OCI-LY3 (cell line): ENCODE results near the gene LPCAT3.

Experiments
- H2AFZ ChIP-seq: fragments of 200-600, 300-600 bp; shearing (Covaris generic); 2 replicates; pipeline ENCODE4 v1.6.0; 2014; ENCODE audit warnings: antibody characterized with exemption, low read depth, low read length
- H3K27ac ChIP-seq: fragments of 200-600, 300-600 bp; sonication (generic); 2 replicates; pipeline ENCODE4 v1.5.1; 2014; ENCODE audit warnings: mild to moderate bottlenecking, low read length, moderate library complexity, mixed read lengths
- H3K27me3 ChIP-seq: fragments of 200-600, 300-600 bp; sonication (generic); 2 replicates; pipeline ENCODE4 v1.6.1; 2014; ENCODE audit warnings: low read depth, low read length, mixed read lengths
- H3K36me3 ChIP-seq: fragments of 200-600, 300-600 bp; sonication (generic); replicated peaks from 2 replicates; pipeline ENCODE3; 2014; ENCODE audit warnings: low read depth, low read length, mixed read lengths
- H3K4me1 ChIP-seq: fragments of 300-600, 200-600 bp; sonication (generic); 2 replicates; pipeline ENCODE4 v1.6.1; 2014; ENCODE audit warnings: low read length, mixed read lengths
- H3K4me2 ChIP-seq: fragments of 200-600, 300-600 bp; sonication (generic); 2 replicates; pipeline ENCODE4 v1.6.1; 2014; ENCODE audit warnings: low read length, mixed read lengths
- H3K4me3 ChIP-seq: fragments of 300-600, 200-600 bp; sonication (generic); 2 replicates; pipeline ENCODE4 v1.5.1; 2014; ENCODE audit warnings: antibody characterized with exemption, mild to moderate bottlenecking, low read length, moderate library complexity
- H3K79me2 ChIP-seq: fragments of 300-600, 200-600 bp; shearing (Covaris generic); 2 replicates; pipeline ENCODE4 v1.6.1; 2014; ENCODE audit warnings: mild to moderate bottlenecking, low read length, mixed read lengths
- H3K9ac ChIP-seq: fragments of 300-600, 200-600 bp; shearing (Covaris generic); 2 replicates; pipeline ENCODE4 v1.6.0; 2014; ENCODE audit warnings: mild to moderate bottlenecking, low read length, moderate library complexity
- H3K9me3 ChIP-seq: fragments of 200-600, 300-600 bp; shearing (Covaris generic); 2 replicates; pipeline ENCODE4 v1.6.1; 2014; ENCODE audit warnings: low read length, mixed read lengths; ENCODE audit not compliant: insufficient read depth
- H4K20me1 ChIP-seq: fragments of 200-600, 300-600 bp; sonication (generic); 2 replicates; pipeline ENCODE4 v1.6.1; 2016; ENCODE audit warnings: low read length, mixed read lengths; ENCODE audit not compliant: insufficient read depth
- EZH2phosphoT487 ChIP-seq: fragments of 200-600 bp; shearing (Covaris generic); IDR thresholded peaks from 2 replicates; pipeline ENCODE4 v1.6.1; 2018; ENCODE audit warnings: antibody characterized with exemption, mixed run types, low read depth
- TF ChIP-seq, protein P1 (sequence below): fragments of 200-600, 300-600 bp; sonication (generic); IDR thresholded peaks from 2 replicates; pipeline ENCODE4 v1.5.1; 2014; ENCODE audit warnings: antibody characterized with exemption, low read length, low read depth

The LPCAT3 gene

DNA sequence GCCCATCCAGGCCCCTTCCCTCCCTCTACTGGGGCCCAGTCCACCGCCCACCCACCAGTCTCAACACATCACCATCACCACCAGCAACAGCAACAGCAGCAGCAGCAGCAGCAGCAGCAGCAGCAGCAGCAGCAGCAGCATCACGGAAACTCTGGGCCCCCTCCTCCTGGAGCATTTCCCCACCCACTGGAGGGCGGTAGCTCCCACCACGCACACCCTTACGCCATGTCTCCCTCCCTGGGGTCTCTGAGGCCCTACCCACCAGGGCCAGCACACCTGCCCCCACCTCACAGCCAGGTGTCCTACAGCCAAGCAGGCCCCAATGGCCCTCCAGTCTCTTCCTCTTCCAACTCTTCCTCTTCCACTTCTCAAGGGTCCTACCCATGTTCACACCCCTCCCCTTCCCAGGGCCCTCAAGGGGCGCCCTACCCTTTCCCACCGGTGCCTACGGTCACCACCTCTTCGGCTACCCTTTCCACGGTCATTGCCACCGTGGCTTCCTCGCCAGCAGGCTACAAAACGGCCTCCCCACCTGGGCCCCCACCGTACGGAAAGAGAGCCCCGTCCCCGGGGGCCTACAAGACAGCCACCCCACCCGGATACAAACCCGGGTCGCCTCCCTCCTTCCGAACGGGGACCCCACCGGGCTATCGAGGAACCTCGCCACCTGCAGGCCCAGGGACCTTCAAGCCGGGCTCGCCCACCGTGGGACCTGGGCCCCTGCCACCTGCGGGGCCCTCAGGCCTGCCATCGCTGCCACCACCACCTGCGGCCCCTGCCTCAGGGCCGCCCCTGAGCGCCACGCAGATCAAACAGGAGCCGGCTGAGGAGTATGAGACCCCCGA is 81.4 kb downstream of the LPCAT3 start:
- TF ChIP-seq, protein P1, sequence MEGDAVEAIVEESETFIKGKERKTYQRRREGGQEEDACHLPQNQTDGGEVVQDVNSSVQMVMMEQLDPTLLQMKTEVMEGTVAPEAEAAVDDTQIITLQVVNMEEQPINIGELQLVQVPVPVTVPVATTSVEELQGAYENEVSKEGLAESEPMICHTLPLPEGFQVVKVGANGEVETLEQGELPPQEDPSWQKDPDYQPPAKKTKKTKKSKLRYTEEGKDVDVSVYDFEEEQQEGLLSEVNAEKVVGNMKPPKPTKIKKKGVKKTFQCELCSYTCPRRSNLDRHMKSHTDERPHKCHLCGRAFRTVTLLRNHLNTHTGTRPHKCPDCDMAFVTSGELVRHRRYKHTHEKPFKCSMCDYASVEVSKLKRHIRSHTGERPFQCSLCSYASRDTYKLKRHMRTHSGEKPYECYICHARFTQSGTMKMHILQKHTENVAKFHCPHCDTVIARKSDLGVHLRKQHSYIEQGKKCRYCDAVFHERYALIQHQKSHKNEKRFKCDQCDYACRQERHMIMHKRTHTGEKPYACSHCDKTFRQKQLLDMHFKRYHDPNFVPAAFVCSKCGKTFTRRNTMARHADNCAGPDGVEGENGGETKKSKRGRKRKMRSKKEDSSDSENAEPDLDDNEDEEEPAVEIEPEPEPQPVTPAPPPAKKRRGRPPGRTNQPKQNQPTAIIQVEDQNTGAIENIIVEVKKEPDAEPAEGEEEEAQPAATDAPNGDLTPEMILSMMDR, result 0 out of 2 replicates have a peak, but pooled peaks have one; percentile 10
- TF ChIP-seq EZH2phosphoT487, result no peak
- H3K4me3 ChIP-seq, result peak overlapping the region; percentile 92
- no peak overlapping the region for H2AFZ ChIP-seq
- H3K27ac ChIP-seq, result peak overlapping the region; percentile 75
- no peaks in the 10 kb centered on the region for H4K20me1 ChIP-seq
- peaks cover 27% of the 10 kb centered on the region for H3K79me2 ChIP-seq
- peak overlapping the region; percentile 96 for H3K9ac ChIP-seq
- H3K4me1 ChIP-seq, result peaks cover 14% of the 10 kb centered on the region
- peak overlapping the region; percentile 92 for H3K4me2 ChIP-seq
- H3K9me3 ChIP-seq, result no peaks in the 10 kb centered on the region
- no peaks in the 10 kb centered on the region for H3K27me3 ChIP-seq
- H3K36me3 ChIP-seq, result peaks cover 13% of the 10 kb centered on the region

DNA sequence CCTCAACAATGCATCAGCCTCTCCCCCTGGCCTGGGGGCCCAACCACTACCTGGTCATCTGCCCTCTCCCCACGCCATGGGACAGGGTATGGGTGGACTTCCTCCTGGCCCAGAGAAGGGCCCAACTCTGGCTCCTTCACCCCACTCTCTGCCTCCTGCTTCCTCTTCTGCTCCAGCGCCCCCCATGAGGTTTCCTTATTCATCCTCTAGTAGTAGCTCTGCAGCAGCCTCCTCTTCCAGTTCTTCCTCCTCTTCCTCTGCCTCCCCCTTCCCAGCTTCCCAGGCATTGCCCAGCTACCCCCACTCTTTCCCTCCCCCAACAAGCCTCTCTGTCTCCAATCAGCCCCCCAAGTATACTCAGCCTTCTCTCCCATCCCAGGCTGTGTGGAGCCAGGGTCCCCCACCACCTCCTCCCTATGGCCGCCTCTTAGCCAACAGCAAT is 82.1 kb downstream of the LPCAT3 start:
- H3K9me3 ChIP-seq, result no peaks in the 10 kb centered on the region
- H3K4me1 ChIP-seq, result peaks cover 14% of the 10 kb centered on the region
- H3K27ac ChIP-seq, result peak overlapping the region; percentile 75
- no peaks in the 10 kb centered on the region for H3K27me3 ChIP-seq
- H3K36me3 ChIP-seq, result peaks cover 13% of the 10 kb centered on the region
- H4K20me1 ChIP-seq, result no peaks in the 10 kb centered on the region
- peak overlapping the region; percentile 92 for H3K4me3 ChIP-seq
- H3K4me2 ChIP-seq, result peak overlapping the region; percentile 92
- H3K79me2 ChIP-seq, result peaks cover 27% of the 10 kb centered on the region
- H2AFZ ChIP-seq, result no peak overlapping the region
- TF ChIP-seq, protein P1, result no peak
- no peak for TF ChIP-seq EZH2phosphoT487
- peak overlapping the region; percentile 96; the same call in 1 of the 2 replicates for H3K9ac ChIP-seq

DNA sequence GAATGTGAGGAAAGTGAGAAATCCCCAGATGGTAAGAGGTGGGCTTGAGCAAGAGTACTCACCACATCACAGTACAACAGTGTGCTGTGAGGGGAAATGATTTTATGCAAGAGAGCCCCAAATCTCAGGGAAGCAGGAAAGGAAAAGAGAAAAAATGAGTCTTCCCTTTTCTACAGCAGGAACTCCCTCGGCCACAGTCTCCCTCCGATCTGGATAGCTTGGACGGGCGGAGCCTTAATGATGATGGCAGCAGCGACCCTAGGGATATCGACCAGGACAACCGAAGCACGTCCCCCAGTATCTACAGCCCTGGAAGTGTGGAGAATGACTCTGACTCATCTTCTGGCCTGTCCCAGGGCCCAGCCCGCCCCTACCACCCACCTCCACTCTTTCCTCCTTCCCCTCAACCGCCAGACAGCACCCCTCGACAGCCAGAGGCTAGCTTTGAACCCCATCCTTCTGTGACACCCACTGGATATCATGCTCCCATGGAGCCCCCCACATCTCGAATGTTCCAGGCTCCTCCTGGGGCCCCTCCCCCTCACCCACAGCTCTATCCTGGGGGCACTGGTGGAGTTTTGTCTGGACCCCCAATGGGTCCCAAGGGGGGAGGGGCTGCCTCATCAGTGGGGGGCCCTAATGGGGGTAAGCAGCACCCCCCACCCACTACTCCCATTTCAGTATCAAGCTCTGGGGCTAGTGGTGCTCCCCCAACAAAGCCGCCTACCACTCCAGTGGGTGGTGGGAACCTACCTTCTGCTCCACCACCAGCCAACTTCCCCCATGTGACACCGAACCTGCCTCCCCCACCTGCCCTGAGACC is 82.7 kb downstream of the LPCAT3 start:
- Histone ChIP-seq H3K27me3 (no peaks in the 10 kb centered on the region), H3K36me3 (peaks cover 13% of the 10 kb centered on the region), H2AFZ (no peak overlapping the region), H3K4me2 (no peak overlapping the region), H3K9ac (no peak overlapping the region), H3K79me2 (peaks cover 32% of the 10 kb centered on the region), H3K27ac (no peak overlapping the region), H4K20me1 (no peaks in the 10 kb centered on the region), H3K4me3 (peak overlapping the region; percentile 92; the same call in 1 of the 2 replicates), H3K4me1 (peaks cover 14% of the 10 kb centered on the region), H3K9me3 (no peaks in the 10 kb centered on the region)
- TF ChIP-seq EZH2phosphoT487, result no peak
- TF ChIP-seq, protein P1, result no peak

DNA sequence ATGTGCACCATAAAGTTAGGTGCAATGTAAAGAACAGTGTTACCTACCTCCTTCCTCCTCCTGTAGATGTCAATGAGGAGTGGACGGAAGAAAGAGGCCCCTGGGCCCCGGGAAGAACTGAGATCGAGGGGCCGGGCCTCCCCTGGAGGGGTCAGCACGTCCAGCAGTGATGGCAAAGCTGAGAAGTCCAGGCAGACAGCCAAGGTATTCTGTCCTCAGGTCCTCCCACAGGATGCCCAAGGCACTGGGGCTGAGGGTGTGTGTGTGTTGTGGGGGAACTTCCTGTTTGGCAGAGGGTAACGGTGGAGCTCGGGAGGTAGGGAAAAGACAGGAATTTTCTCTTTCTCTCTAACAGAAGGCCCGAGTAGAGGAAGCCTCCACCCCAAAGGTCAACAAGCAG is 84.2 kb downstream of the LPCAT3 start:
- no peak overlapping the region for H3K9ac ChIP-seq
- TF ChIP-seq, protein P1, result no peak
- no peak for TF ChIP-seq EZH2phosphoT487
- H4K20me1 ChIP-seq, result no peaks in the 10 kb centered on the region
- no peak overlapping the region for H3K4me3 ChIP-seq
- no peak overlapping the region for H3K4me2 ChIP-seq
- H2AFZ ChIP-seq, result no peak overlapping the region
- peaks cover 16% of the 10 kb centered on the region for H3K4me1 ChIP-seq
- peaks cover 13% of the 10 kb centered on the region for H3K36me3 ChIP-seq
- no peaks in the 10 kb centered on the region for H3K9me3 ChIP-seq
- no peaks in the 10 kb centered on the region for H3K27me3 ChIP-seq
- H3K79me2 ChIP-seq, result peaks cover 44% of the 10 kb centered on the region
- H3K27ac ChIP-seq, result no peak overlapping the region
